Hematopoietic multipotent progenitor cell treated with erythropoietin and hydrocortisone succinate and interleukin-3 and kit ligand, for 6 days (in vitro differentiated cells): Measurements from ENCODE around the gene ARHGAP27.

ENCODE experiments used
- DNase-seq: peaks from one replicate; pipeline ENCODE4 v3.0.0-alpha.2; 2015

The ARHGAP27 gene

GRCh38 chr17:45404870-45405249, 27.8 kb downstream of the ARHGAP27 start:
- DNase-seq, result no peak

- no peak for DNase-seq
Observed at GRCh38 chr17:45403906-45404490, 28.7 kb downstream of the ARHGAP27 start.

GRCh38 chr17:45402916-45403315, 29.8 kb downstream of the ARHGAP27 start:
- no peak for DNase-seq

- no peak for DNase-seq
Observed at GRCh38 chr17:45398800-45399199, 33.9 kb downstream of the ARHGAP27 start.

GRCh38 chr17:45397796-45398195, 34.9 kb downstream of the ARHGAP27 start:
- DNase-seq, result no peak

GRCh38 chr17:45396496-45397205, 36.0 kb downstream of the ARHGAP27 start:
- DNase-seq, result no peak

- no peak for DNase-seq
Observed at GRCh38 chr17:45395569-45396415, 36.9 kb downstream of the ARHGAP27 start.

GRCh38 chr17:45394913-45395568, 37.6 kb downstream of the ARHGAP27 start:
- peak; percentile 84 for DNase-seq

- no peak for DNase-seq
Observed at GRCh38 chr17:45394564-45394912, 38.1 kb downstream of the ARHGAP27 start.

- no peak for DNase-seq
Observed at GRCh38 chr17:45394091-45394490, 38.6 kb downstream of the ARHGAP27 start.

GRCh38 chr17:45393411-45393810, 39.3 kb downstream of the ARHGAP27 start:
- DNase-seq, result no peak

- DNase-seq, result no peak
Observed at GRCh38 chr17:45391918-45392317, 40.8 kb downstream of the ARHGAP27 start.

- DNase-seq, result no peak
Observed at GRCh38 chr17:45391291-45391690, 41.4 kb downstream of the ARHGAP27 start.

- no peak for DNase-seq
Observed at GRCh38 chr17:45389354-45389753, 43.3 kb downstream of the ARHGAP27 start.

GRCh38 chr17:45388604-45389325, 43.9 kb downstream of the ARHGAP27 start:
- DNase-seq, result no peak

GRCh38 chr17:45387739-45388138, 44.9 kb downstream of the ARHGAP27 start:
- DNase-seq, result no peak

- DNase-seq, result peak; percentile 30
Observed at GRCh38 chr17:45386178-45386577, 46.5 kb downstream of the ARHGAP27 start.

GRCh38 chr17:45385331-45385997, 47.2 kb downstream of the ARHGAP27 start:
- DNase-seq, result peak; percentile 96

GRCh38 chr17:45384789-45385262, 47.8 kb downstream of the ARHGAP27 start:
- no peak for DNase-seq

- peak; percentile 69 for DNase-seq
Observed at GRCh38 chr17:45384047-45384788, 48.5 kb downstream of the ARHGAP27 start.

GRCh38 chr17:45383003-45383402, 49.7 kb downstream of the ARHGAP27 start:
- DNase-seq, result peak; percentile 47
